Uterus (tissue), 4 donors: ENCODE data around the gene HNRNPA2B1. TPM values are rescaled to one million over a fixed set of nuclear protein-coding genes. Genes with fewer than 3 reads are reported as not detected.
"Not testable (repeated sequence)": the region's sequence is repeated elsewhere in the genome, so short reads cannot be mapped to it uniquely, and the experiment has no call there.

Experiments
- DNase-seq, 2 donors: peaks; one replicate each; pipeline ENCODE4 v3.0.0-alpha.2; 2019 to 2020
- H3K27ac ChIP-seq, 2 donors: fragments of 200-600 bp; sonication (generic); 1 replicate in 1 of 2; 2 replicates in 1 of 2; pipeline ENCODE4 v1.5.1; 2016 to 2018
- H3K27me3 ChIP-seq, 2 donors: fragments of 200-600 bp; sonication (generic); one replicate each; pipeline ENCODE4 v1.5.1; 2018 to 2019; ENCODE audit warnings: control low read depth in 1 of 2
- H3K36me3 ChIP-seq, 2 donors: fragments of 200-600 bp; sonication (generic); one replicate each; pipeline ENCODE4 v1.5.1; 2019; ENCODE audit warnings: control low read depth in 1 of 2
- H3K4me1 ChIP-seq, 2 donors: fragments of 200-600 bp; sonication (generic); one replicate each; pipeline ENCODE4 v1.5.1; 2018 to 2019; ENCODE audit warnings: control low read depth in 1 of 2
- H3K4me3 ChIP-seq, 2 donors: fragments of 200-600 bp; sonication (generic); 1 replicate in 1 of 2; 2 replicates in 1 of 2; pipeline ENCODE4 v1.5.1; 2018 to 2019; ENCODE audit warnings: mild to moderate bottlenecking in 1 of 2
- H3K9me3 ChIP-seq, 2 donors: fragments of 200-600 bp; sonication (generic); one replicate each; pipeline ENCODE4 v1.5.1; 2019; ENCODE audit warnings: control low read depth in 1 of 2
- POLR2A ChIP-seq, 2 donors: fragments of 450-650 bp; IDR thresholded peaks; one replicate each; pipeline ENCODE4 v1.6.1; 2016; ENCODE audit warnings: antibody characterized with exemption in 2 of 2, mild to moderate bottlenecking in 1 of 2, moderate library complexity in 1 of 2
- intact Hi-C: fragments of 100-400 bp; cut with DNase I; formaldehyde crosslinking; loops from one replicate; pipeline ENCODE4 v1.15.1; 2023; ENCODE audit warnings: low total_unique reads
- total RNA-seq, 4 donors: library from RNA; depleted of rRNA in 3 of 4; stranded (reverse); fragments of >200 nt in 3 of 4; gene quantifications; one replicate each; pipeline versions ENCODE4 v1.1.0 to v1.2.4, GENCODE V29; 2014 to 2023
- TF ChIP-seq, protein P1 (sequence below), 4 experiments: fragments of 200-600 bp in 2 of 4; fragments of 450-650 bp in 2 of 4; sonication (generic) in 2 of 4; IDR thresholded peaks; one replicate each; pipeline ENCODE4 v1.5.1; 2016 to 2019; ENCODE audit warnings: antibody characterized with exemption in 4 of 4, mild to moderate bottlenecking in 2 of 4, moderate library complexity in 1 of 4
- donor health status: DM: yes; HTN: yes; CAD: no.

HNRNPA2B1 gene
- total RNA-seq, 4 donors from 2014 or later, result 100 to 464 (median 207) TPM

DNA sequence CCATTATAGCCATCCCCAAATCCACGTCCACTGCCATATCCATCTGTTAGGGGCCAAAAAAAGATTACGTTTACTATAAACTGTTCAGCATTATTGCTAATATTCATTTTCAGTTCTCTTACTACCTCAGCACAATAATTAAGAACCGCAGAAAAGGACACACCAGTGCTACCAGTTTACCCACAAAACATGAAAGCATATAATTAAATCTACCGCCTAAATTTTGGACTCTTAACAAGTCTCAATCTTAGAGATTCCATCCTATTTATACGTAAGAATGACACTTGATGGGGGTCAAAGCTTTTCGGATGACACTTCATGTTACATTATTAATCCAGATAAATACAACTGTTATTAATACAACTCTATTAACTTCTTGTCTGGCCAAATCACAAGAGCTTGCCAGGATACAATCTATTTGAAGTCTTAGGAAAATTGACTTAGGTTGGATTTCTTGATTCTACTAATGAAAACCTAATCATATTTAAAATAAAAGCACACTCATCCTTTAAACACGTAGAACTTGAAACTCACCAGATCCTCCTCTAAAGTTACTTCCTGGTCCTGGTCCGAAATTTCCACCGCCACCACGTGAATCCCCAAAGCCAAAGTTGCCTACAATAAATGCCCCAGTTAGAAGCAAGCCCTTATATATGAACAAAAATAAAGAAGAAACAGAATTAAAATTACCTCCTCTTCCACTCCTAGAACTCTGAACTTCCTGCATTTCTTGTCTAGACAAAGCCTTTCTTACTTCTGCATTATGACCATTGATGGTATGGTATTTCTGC is 4.5 kb downstream of the HNRNPA2B1 start:
- no peak overlapping the region for H3K4me3 ChIP-seq
- H3K36me3 ChIP-seq, result no peaks in the 10 kb centered on the region
- TF ChIP-seq, protein P1, sequence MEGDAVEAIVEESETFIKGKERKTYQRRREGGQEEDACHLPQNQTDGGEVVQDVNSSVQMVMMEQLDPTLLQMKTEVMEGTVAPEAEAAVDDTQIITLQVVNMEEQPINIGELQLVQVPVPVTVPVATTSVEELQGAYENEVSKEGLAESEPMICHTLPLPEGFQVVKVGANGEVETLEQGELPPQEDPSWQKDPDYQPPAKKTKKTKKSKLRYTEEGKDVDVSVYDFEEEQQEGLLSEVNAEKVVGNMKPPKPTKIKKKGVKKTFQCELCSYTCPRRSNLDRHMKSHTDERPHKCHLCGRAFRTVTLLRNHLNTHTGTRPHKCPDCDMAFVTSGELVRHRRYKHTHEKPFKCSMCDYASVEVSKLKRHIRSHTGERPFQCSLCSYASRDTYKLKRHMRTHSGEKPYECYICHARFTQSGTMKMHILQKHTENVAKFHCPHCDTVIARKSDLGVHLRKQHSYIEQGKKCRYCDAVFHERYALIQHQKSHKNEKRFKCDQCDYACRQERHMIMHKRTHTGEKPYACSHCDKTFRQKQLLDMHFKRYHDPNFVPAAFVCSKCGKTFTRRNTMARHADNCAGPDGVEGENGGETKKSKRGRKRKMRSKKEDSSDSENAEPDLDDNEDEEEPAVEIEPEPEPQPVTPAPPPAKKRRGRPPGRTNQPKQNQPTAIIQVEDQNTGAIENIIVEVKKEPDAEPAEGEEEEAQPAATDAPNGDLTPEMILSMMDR (IDR thresholded peaks at IDR 0.05), result no peak
- no peak for TF ChIP-seq POLR2A (IDR thresholded peaks at IDR 0.05)
- H3K27me3 ChIP-seq, result no peaks in the 10 kb centered on the region
- intact Hi-C loops, result no loop called here
- DNase-seq, result no peak
- peaks cover 13 to 25% of the 10 kb centered on the region in 2 donors for H3K4me1 ChIP-seq
- no peaks in the 10 kb centered on the region for H3K9me3 ChIP-seq
- H3K27ac ChIP-seq, result peak overlapping the region in 1 of 2 donors; percentile 13

DNA sequence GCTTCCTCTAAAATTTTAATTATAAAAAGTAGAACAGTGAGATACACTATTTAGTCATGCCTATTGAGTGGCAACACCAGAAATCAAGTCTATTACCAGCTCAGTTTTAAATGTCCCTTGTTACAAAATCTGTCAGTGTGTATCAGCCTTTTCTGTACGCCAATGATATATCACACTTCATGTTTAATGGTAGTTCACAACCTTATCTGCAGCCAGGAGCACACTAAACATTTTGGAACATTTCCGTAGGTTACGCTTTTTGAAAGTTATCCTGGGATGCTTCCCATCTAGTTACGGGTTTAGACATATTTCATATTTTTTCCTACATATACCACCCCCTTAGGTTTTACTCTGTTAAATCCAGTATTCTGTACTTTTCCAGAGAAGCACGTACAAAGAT is 5.4 kb downstream of the HNRNPA2B1 start:
- H3K9me3 ChIP-seq, result no peaks in the 10 kb centered on the region
- H3K36me3 ChIP-seq, result no peaks in the 10 kb centered on the region
- no peaks in the 10 kb centered on the region for H3K27me3 ChIP-seq
- intact Hi-C loops, result no loop called here
- TF ChIP-seq, protein P1 (IDR thresholded peaks at IDR 0.05), result no peak
- no peak for TF ChIP-seq POLR2A (IDR thresholded peaks at IDR 0.05)
- no peak overlapping the region for H3K4me3 ChIP-seq
- DNase-seq, result no peak
- H3K4me1 ChIP-seq, result peaks cover 19 to 25% of the 10 kb centered on the region in 2 donors
- no peak overlapping the region for H3K27ac ChIP-seq

DNA sequence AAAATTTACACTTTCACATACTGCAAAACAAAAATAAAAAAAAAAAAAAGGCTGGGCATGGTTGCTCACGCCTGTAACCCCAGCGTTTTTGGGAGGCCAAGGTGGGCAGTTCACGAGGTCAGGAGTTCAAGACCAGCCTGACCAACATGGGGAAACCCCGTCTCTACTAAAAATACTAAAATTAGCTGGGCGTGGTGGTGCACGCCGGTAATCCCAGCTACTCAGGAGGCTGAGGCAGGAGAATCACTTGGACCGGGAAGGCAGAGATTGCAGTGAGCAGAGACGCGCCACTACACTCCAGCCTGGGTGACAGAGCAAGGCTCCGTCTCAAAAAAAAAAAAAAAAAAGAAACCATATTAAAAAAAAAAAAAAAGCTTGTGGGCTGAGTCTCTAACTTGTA is 5.8 kb downstream of the HNRNPA2B1 start:
- not testable (repeated sequence) for H3K36me3 ChIP-seq

GRCh38 chr7:26193432-26194207 is 6.9 kb downstream of the HNRNPA2B1 start:
- Histone ChIP-seq H3K4me1 (peaks cover 20 to 25% of the 10 kb centered on the region in 2 donors), H3K36me3 (no peaks in the 10 kb centered on the region), H3K27ac (no peak overlapping the region), H3K9me3 (no peaks in the 10 kb centered on the region), H3K4me3 (no peak overlapping the region), H3K27me3 (no peaks in the 10 kb centered on the region)
- TF ChIP-seq, protein P1 (IDR thresholded peaks at IDR 0.05), result no peak
- no peak for TF ChIP-seq POLR2A (IDR thresholded peaks at IDR 0.05)
- DNase-seq, result no peak
- intact Hi-C loops, result no loop called here

More for the DNA sequence above, 5.8 kb downstream of the HNRNPA2B1 start:
- H3K4me3 ChIP-seq, intact Hi-C loops, H3K27ac ChIP-seq, DNase-seq, H3K27me3 ChIP-seq, H3K9me3 ChIP-seq: not testable (repeated sequence)
- H3K4me1 ChIP-seq, result peaks cover 20 to 25% of the 10 kb centered on the region in 2 donors

DNA sequence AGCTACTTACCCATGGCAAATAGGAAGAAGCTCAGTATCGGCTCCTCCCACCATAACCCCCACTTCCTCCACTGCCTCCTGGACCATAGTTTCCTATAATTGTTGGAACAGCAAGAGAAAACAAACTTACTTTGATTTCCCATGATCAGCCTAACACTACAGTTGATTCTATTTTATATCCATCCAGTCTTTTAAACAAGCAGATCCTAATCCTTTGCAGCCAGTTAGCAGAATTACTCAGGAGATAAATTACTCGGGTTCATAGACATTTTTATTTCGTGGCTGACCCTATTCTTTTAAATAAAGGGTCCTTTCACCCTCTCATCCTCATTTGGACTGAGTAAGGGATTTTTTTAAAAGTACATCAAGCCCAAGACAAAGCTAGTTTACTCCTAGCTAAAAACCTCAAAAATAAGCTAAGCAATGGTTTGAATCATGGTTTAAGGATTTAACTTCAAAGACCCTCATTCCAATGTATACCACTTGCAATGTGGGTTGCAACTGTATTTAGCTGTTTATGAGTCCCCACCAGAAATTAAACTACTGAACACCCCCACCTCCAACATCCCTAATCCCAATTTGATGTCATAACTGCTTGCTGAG is 8.0 kb downstream of the HNRNPA2B1 start:
- Histone ChIP-seq H3K4me3 (no peak overlapping the region), H3K27me3 (no peaks in the 10 kb centered on the region), H3K9me3 (no peaks in the 10 kb centered on the region), H3K4me1 (peaks cover 18 to 25% of the 10 kb centered on the region in 2 donors), H3K27ac (no peak overlapping the region), H3K36me3 (no peaks in the 10 kb centered on the region)
- intact Hi-C loops, result no loop called here
- TF ChIP-seq, protein P1 (IDR thresholded peaks at IDR 0.05), result no peak
- TF ChIP-seq POLR2A (IDR thresholded peaks at IDR 0.05), result no peak
- no peak for DNase-seq
